Measurements from ENCODE around the gene C17orf114.
A peak's percentile ranks its signal among the peaks of the same experiment; 100 is the strongest.

Gene C17orf114

GRCh38 chr17:4771519-4772234 lies 30.5 kb downstream of the C17orf114 start, which contains the start of gene TM4SF5 (continued):
- TF ChIP-seq ZNF816 (CRISPR knock-in tag; IDR thresholded peaks at IDR 0.05; ENCODE audit: borderline replicate concordance) (0 out of 2 replicates have a peak, but pooled peaks have one; percentile 51), ZNF362 (CRISPR knock-in tag; IDR thresholded peaks at IDR 0.05; ENCODE audit: borderline replicate concordance) (peak; percentile 56; the same call in 1 of the 2 replicates), GATAD1 (CRISPR knock-in tag; IDR thresholded peaks at IDR 0.05) (peak; percentile 73), TFDP2 (CRISPR knock-in tag; IDR thresholded peaks at IDR 0.05) (peak; percentile 72; the same call in 1 of the 2 replicates), ZSCAN30 (CRISPR knock-in tag; IDR thresholded peaks at IDR 0.05) (0 out of 2 replicates have a peak, but pooled peaks have one; percentile 39), ZNF784 (CRISPR knock-in tag; IDR thresholded peaks at IDR 0.05; ENCODE audit: borderline replicate concordance) (no peak), FOXP1 (IDR thresholded peaks at IDR 0.05) (no peak), FOXP1 (CRISPR knock-in tag; IDR thresholded peaks at IDR 0.05) (peak; percentile 82), NBN (conservative IDR thresholded peaks at IDR 0.05) (no peak), ZNF709 (CRISPR knock-in tag; IDR thresholded peaks at IDR 0.05) (peak; percentile 68; the same call in 1 of the 2 replicates), ATAD3A (CRISPR knock-in tag; IDR thresholded peaks at IDR 0.05) (no peak), HDAC1 (CRISPR knock-in tag; IDR thresholded peaks at IDR 0.05) (peak; percentile 95), KLF11 (CRISPR knock-in tag; IDR thresholded peaks at IDR 0.05) (peak; percentile 88; the same call in 1 of the 2 replicates), ZNF18 (CRISPR knock-in tag; IDR thresholded peaks at IDR 0.05; ENCODE audit: insufficient replicate concordance) (peak; percentile 43), EZH2 (conservative IDR thresholded peaks at IDR 0.05; ENCODE audit: low read depth, low read length) (no peak), ZNF430 (CRISPR knock-in tag; IDR thresholded peaks at IDR 0.05) (peak; percentile 93), RERE (CRISPR knock-in tag; IDR thresholded peaks at IDR 0.05; ENCODE audit: low read depth) (peak; percentile 77), DNMT3B (CRISPR knock-in tag; conservative IDR thresholded peaks at IDR 0.05) (no peak), ZNF556 (CRISPR knock-in tag; IDR thresholded peaks at IDR 0.05; ENCODE audit: borderline replicate concordance) (peak; percentile 72; the same call in 1 of the 2 replicates), TP53 (CRISPR knock-in tag; conservative IDR thresholded peaks at IDR 0.05) (peak; percentile 66), ZNF234 (CRISPR knock-in tag; conservative IDR thresholded peaks at IDR 0.05) (0 out of 2 replicates have a peak, but pooled peaks have one; percentile 36)
